GM15510 (cell line): ENCODE measurements around the gene CNNM3.

Experiments used
- POLR2A ChIP-seq: IDR thresholded peaks from 3 replicates; pipeline ENCODE4 v1.6.1; 2011; ENCODE audit warnings: borderline replicate concordance; ENCODE audit not compliant: insufficient read length; ENCODE audit errors: extremely low read depth

The CNNM3 gene

GRCh38 chr2:96809216-96809882, 6.7 kb upstream of the CNNM3 start:
- TF ChIP-seq POLR2A, result no peak

GRCh38 chr2:96809951-96810782, 5.9 kb upstream of the CNNM3 start:
- no peak for TF ChIP-seq POLR2A

GRCh38 chr2:96810783-96811192, 5.3 kb upstream of the CNNM3 start:
- no peak for TF ChIP-seq POLR2A

GRCh38 chr2:96811917-96812316, 4.2 kb upstream of the CNNM3 start:
- TF ChIP-seq POLR2A, result no peak

- no peak for TF ChIP-seq POLR2A
Measured at GRCh38 chr2:96813656-96814055, 2.4 kb upstream of the CNNM3 start.

- TF ChIP-seq POLR2A, result no peak
Measured at GRCh38 chr2:96815326-96816126, 542 bp upstream of the CNNM3 start.

- TF ChIP-seq POLR2A, result no peak
Measured at GRCh38 chr2:96816836-96817702, 1.0 kb downstream of the CNNM3 start.

GRCh38 chr2:96817882-96818281, 1.8 kb downstream of the CNNM3 start:
- TF ChIP-seq POLR2A, result no peak

GRCh38 chr2:96819128-96819875, 3.2 kb downstream of the CNNM3 start:
- TF ChIP-seq POLR2A, result no peak

GRCh38 chr2:96819876-96820511, 3.9 kb downstream of the CNNM3 start:
- no peak for TF ChIP-seq POLR2A

GRCh38 chr2:96821113-96821675, 5.1 kb downstream of the CNNM3 start:
- TF ChIP-seq POLR2A, result no peak

- TF ChIP-seq POLR2A, result no peak
Measured at GRCh38 chr2:96822786-96823185, 6.7 kb downstream of the CNNM3 start.

GRCh38 chr2:96823198-96823597, 7.1 kb downstream of the CNNM3 start:
- TF ChIP-seq POLR2A, result no peak
